MCF 10A (cell line): ENCODE results near the gene CAPN10. TPM values are rescaled to one million over a fixed set of nuclear protein-coding genes. Genes with fewer than 3 reads are reported as not detected.

Experiments
- BruUV-seq: library from RNA; stranded (reverse); fragments of 400-500 nt; replicated peaks from 2 replicates; lab custom pipeline; 2021; lab: Mats Ljungman, UMichigan
- CTCF ChIA-PET: fragments of 300-600 bp; sonication (Branson Sonifier 250); formaldehyde crosslinking; extraction: SDS; loops from one replicate; lab custom pipeline; 2021; ENCODE audit warnings: antibody characterized with exemption, inconsistent platforms; lab: Yijun Ruan, JAX
- POLR2A ChIA-PET: fragments of 300-600, 350-650 bp; sonication (Branson Sonifier 250); formaldehyde crosslinking; extraction: SDS; loops from one replicate; lab custom pipeline; 2020; ENCODE audit warnings: antibody characterized with exemption, inconsistent platforms; lab: Yijun Ruan, JAX
- DNase-seq: peaks from one replicate; pipeline ENCODE4 v3.0.0-alpha.2; 2018; ENCODE audit not compliant: unreplicated experiment
- H3K27ac Mint-ChIP-seq: one replicate; pipeline ENCODE4 v1.8.0; 2022; ENCODE audit warnings: mild to moderate bottlenecking, low read depth, mixed read lengths; ENCODE audit not compliant: unreplicated experiment
- H3K27me3 Mint-ChIP-seq: one replicate; pipeline ENCODE4 v1.8.0; 2022; ENCODE audit warnings: mixed read lengths; ENCODE audit not compliant: insufficient read depth, unreplicated experiment
- H3K36me3 Mint-ChIP-seq: one replicate; pipeline ENCODE4 v1.8.0; 2022; ENCODE audit warnings: mild to moderate bottlenecking, moderate library complexity, mixed read lengths; ENCODE audit not compliant: insufficient read depth, unreplicated experiment
- H3K4me1 Mint-ChIP-seq: one replicate; pipeline ENCODE4 v1.8.0; 2022; ENCODE audit warnings: mixed read lengths; ENCODE audit not compliant: insufficient read depth, unreplicated experiment
- H3K4me3 Mint-ChIP-seq: one replicate; pipeline ENCODE4 v1.8.0; 2022; ENCODE audit warnings: mild to moderate bottlenecking, moderate library complexity, mixed read lengths; ENCODE audit not compliant: unreplicated experiment
- H3K9me3 Mint-ChIP-seq: one replicate; pipeline ENCODE4 v1.8.0; 2022; ENCODE audit warnings: mixed read lengths; ENCODE audit not compliant: unreplicated experiment
- CTCF ChIP-seq: fragments of 200-600 bp; IDR thresholded peaks from one replicate; pipeline ENCODE4 v1.8.0; 2022; ENCODE audit warnings: antibody characterized with exemption, mild to moderate bottlenecking; ENCODE audit not compliant: unreplicated experiment
- intact Hi-C: fragments of 100-400 bp; cut with micrococcal nuclease; formaldehyde crosslinking; loops from 2 replicates; pipeline ENCODE4 v1.14.1; 2022
- total RNA-seq: library from RNA; stranded (reverse); gene quantifications from 2 replicates; pipeline ENCODE4 v1.2.3, GENCODE V29; 2022

The CAPN10 gene
- total RNA-seq, 1 experiment from 2014 or later: 27.6 TPM

- DNase-seq: no peak
- Mint-ChIP-seq H3K27me3 (peaks cover 64% of the 10 kb centered on the region), H3K27ac (no peak overlapping the region), H3K36me3 (no peaks in the 10 kb centered on the region), H3K9me3 (no peaks in the 10 kb centered on the region), H3K4me3 (no peak overlapping the region), H3K4me1 (no peaks in the 10 kb centered on the region)
- CTCF ChIA-PET: no interaction called here
- TF ChIP-seq CTCF: no peak
- POLR2A ChIA-PET: no interaction called here
- no TSS peak for BruUV-seq
- intact Hi-C loops: no loop called here
These were observed 57.2 kb downstream of the CAPN10 start for GRCh38 chr2:240643811-240644150.

GRCh38 chr2:240644171-240644651, 57.7 kb downstream of the CAPN10 start:
- no peaks in the 10 kb centered on the region for H3K36me3 Mint-ChIP-seq
- H3K4me1 Mint-ChIP-seq: no peaks in the 10 kb centered on the region
- no peak for TF ChIP-seq CTCF
- no peak overlapping the region for H3K4me3 Mint-ChIP-seq
- BruUV-seq: no TSS peak
- H3K9me3 Mint-ChIP-seq: no peaks in the 10 kb centered on the region
- intact Hi-C loops: no loop called here
- POLR2A ChIA-PET: no interaction called here
- CTCF ChIA-PET: no interaction called here
- peaks cover 68% of the 10 kb centered on the region for H3K27me3 Mint-ChIP-seq
- H3K27ac Mint-ChIP-seq: no peak overlapping the region
- no peak for DNase-seq

DNA sequence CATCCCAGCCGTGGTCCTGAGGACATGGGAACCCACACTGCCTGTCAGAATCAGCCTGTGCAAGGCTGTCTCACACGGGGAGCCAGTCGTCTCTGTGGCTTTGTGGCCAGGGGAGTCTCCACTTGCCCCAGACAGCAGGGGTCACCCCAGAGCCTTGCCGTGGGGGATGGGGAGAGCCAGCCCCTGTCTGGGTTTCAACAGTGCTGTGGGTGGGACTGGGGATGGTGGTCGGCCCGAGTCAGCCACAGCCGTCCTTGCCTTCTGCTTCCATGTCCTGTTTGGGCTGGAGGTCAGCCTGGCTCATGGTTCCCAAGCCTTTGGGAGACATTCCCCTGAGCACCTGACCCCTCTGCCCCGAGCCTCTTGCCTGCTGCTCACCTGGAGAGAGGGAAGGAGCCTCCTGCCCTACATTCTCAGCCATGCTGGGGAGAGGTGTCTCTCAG, 58.3 kb downstream of the CAPN10 start:
- ChIA-PET CTCF (no interaction called here), POLR2A (no interaction called here)
- BruUV-seq: no TSS peak
- no peak for DNase-seq
- no peaks in the 10 kb centered on the region for H3K4me1 Mint-ChIP-seq
- no peaks in the 10 kb centered on the region for H3K9me3 Mint-ChIP-seq
- no peaks in the 10 kb centered on the region for H3K36me3 Mint-ChIP-seq
- intact Hi-C loops: no loop called here
- H3K27me3 Mint-ChIP-seq: peaks cover 68% of the 10 kb centered on the region
- no peak overlapping the region for H3K4me3 Mint-ChIP-seq
- no peak overlapping the region for H3K27ac Mint-ChIP-seq
- TF ChIP-seq CTCF: no peak

- Mint-ChIP-seq H3K27me3 (peaks cover 69% of the 10 kb centered on the region), H3K4me3 (no peak overlapping the region), H3K36me3 (no peaks in the 10 kb centered on the region), H3K4me1 (no peaks in the 10 kb centered on the region), H3K27ac (no peak overlapping the region), H3K9me3 (no peaks in the 10 kb centered on the region)
- intact Hi-C loops: no loop called here
- BruUV-seq: no TSS peak
- CTCF ChIA-PET: no interaction called here
- TF ChIP-seq CTCF: no peak
- POLR2A ChIA-PET: no interaction called here
- no peak for DNase-seq
These were observed 58.8 kb downstream of the CAPN10 start for GRCh38 chr2:240645346-240645745.
